Keratinocyte (primary cell): ENCODE results near the gene ZNF407. TPM values are rescaled to one million over a fixed set of nuclear protein-coding genes. Genes with fewer than 3 reads are reported as not detected.

Experiments
- DNase-seq: peaks from one replicate; pipeline ENCODE4 v3.0.0-alpha.2; 2011; ENCODE audit warnings: low read depth, missing footprints, low spot score
- FAIRE-seq: peaks from 2 replicates; lab custom pipeline; 2011; peaks lifted over from hg19 to GRCh38; lab: Jason Lieb, UNC
- H2AFZ ChIP-seq: 2 replicates; pipeline ENCODE4 v1.6.0; 2012; ENCODE audit warnings: low read length, control low read depth, inconsistent platforms; ENCODE audit not compliant: control insufficient read depth
- H3K27ac ChIP-seq: 2 replicates; pipeline ENCODE4 v1.5.1; 2011; ENCODE audit warnings: low read length; ENCODE audit not compliant: control insufficient read depth, insufficient read depth
- H3K27me3 ChIP-seq: 3 replicates; pipeline ENCODE4 v1.6.0; 2011; ENCODE audit warnings: low read length; ENCODE audit not compliant: control insufficient read depth, insufficient read depth; ENCODE audit errors: extremely low read depth
- H3K36me3 ChIP-seq, 2 experiments: 2 replicates in 1 of 2; 3 replicates in 1 of 2; pipeline ENCODE4 v1.5.1; 2011; ENCODE audit warnings: low read length in 2 of 2, mild to moderate bottlenecking in 1 of 2; ENCODE audit not compliant: control insufficient read depth in 2 of 2, insufficient read depth in 2 of 2; ENCODE audit errors: extremely low read depth in 1 of 2
- H3K4me1 ChIP-seq: 3 replicates; pipeline ENCODE4 v1.5.1; 2011; ENCODE audit warnings: low read length; ENCODE audit not compliant: control insufficient read depth, insufficient read depth; ENCODE audit errors: extremely low read depth
- H3K4me2 ChIP-seq: 3 replicates; pipeline ENCODE4 v1.6.0; 2011; ENCODE audit warnings: low read depth, low read length; ENCODE audit not compliant: control insufficient read depth, insufficient read depth; ENCODE audit errors: extremely low read depth
- H3K4me3 ChIP-seq, 3 experiments: fragments of 200-600 bp in 1 of 3; sonication (generic) in 1 of 3; 2 replicates in 2 of 3; 3 replicates in 1 of 3; pipeline ENCODE4 v1.5.1; 2011 to 2016; ENCODE audit warnings: low read length in 3 of 3, mild to moderate bottlenecking in 3 of 3, control low read depth in 2 of 3, inconsistent platforms in 1 of 3, low read depth in 1 of 3, mixed read lengths in 1 of 3, mixed run types in 1 of 3, moderate library complexity in 1 of 3; ENCODE audit not compliant: control insufficient read depth in 2 of 3, insufficient read depth in 2 of 3; ENCODE audit errors: extremely low read depth in 1 of 3
- H3K79me2 ChIP-seq: 2 replicates; pipeline ENCODE4 v1.6.0; 2012; ENCODE audit warnings: low read length; ENCODE audit not compliant: control insufficient read depth, insufficient read depth
- H3K9ac ChIP-seq: 3 replicates; pipeline ENCODE4 v1.6.0; 2011; ENCODE audit warnings: low read length; ENCODE audit not compliant: control insufficient read depth, insufficient read depth; ENCODE audit errors: extremely low read depth
- H3K9me1 ChIP-seq: 3 replicates; pipeline ENCODE4 v1.6.0; 2011; ENCODE audit warnings: low read length; ENCODE audit not compliant: control insufficient read depth, insufficient read depth; ENCODE audit errors: extremely low read depth
- H3K9me3 ChIP-seq: 2 replicates; pipeline ENCODE4 v1.5.1; 2012; ENCODE audit warnings: low read depth, low read length; ENCODE audit not compliant: control insufficient read depth
- H4K20me1 ChIP-seq: 3 replicates; pipeline ENCODE4 v1.6.0; 2011; ENCODE audit warnings: low read length; ENCODE audit not compliant: control insufficient read depth, insufficient read depth; ENCODE audit errors: extremely low read depth
- EZH2 ChIP-seq: IDR thresholded peaks from one replicate; pipeline ENCODE4 v1.6.1; 2012; ENCODE audit warnings: inconsistent platforms, mild to moderate bottlenecking, low read length, moderate library complexity
- dilution Hi-C: fragments of 300-500 bp; cut with MboI; formaldehyde crosslinking; loops from one replicate; pipeline ENCODE4 v1.7.0; 2020; ENCODE audit warnings: low sequenced_read_pairs; ENCODE audit not compliant: extremely low pct_ligation_motif_present
- polyA plus RNA-seq, 5 experiments: library from polyadenylated mRNA; depleted of rRNA in 3 of 5; stranded (reverse) in 3 of 5; stranded (forward) in 1 of 5; unstranded in 1 of 5; fragments of >200 nt; gene quantifications; 1 replicate in 1 of 5; 2 replicates in 3 of 5; 3 replicates in 1 of 5; pipeline versions ENCODE4 v1.2.1 to v1.2.3, GENCODE V29; 2011 to 2012; ENCODE audit warnings: missing spikeins in 2 of 5, low read depth in 1 of 5, low replicate concordance in 1 of 5
- TF ChIP-seq, protein P1 (sequence below), 3 experiments: IDR thresholded peaks in 1 of 3; conservative IDR thresholded peaks in 1 of 3; optimal IDR thresholded peaks in 1 of 3; 2 replicates in 2 of 3; 3 replicates in 1 of 3; pipeline versions ENCODE3 to v1.5.1; 2011; ENCODE audit warnings: low read length in 3 of 3, mild to moderate bottlenecking in 3 of 3, moderate library complexity in 2 of 3, control low read depth in 1 of 3, inconsistent platforms in 1 of 3; ENCODE audit not compliant: insufficient read depth in 2 of 3; ENCODE audit errors: extremely low read depth in 1 of 3

Gene ZNF407
- polyA plus RNA-seq, 1 donor (not counting 4 experiments of a cell fraction or from before 2014, with no cell fraction given), result 3.8 TPM

DNA sequence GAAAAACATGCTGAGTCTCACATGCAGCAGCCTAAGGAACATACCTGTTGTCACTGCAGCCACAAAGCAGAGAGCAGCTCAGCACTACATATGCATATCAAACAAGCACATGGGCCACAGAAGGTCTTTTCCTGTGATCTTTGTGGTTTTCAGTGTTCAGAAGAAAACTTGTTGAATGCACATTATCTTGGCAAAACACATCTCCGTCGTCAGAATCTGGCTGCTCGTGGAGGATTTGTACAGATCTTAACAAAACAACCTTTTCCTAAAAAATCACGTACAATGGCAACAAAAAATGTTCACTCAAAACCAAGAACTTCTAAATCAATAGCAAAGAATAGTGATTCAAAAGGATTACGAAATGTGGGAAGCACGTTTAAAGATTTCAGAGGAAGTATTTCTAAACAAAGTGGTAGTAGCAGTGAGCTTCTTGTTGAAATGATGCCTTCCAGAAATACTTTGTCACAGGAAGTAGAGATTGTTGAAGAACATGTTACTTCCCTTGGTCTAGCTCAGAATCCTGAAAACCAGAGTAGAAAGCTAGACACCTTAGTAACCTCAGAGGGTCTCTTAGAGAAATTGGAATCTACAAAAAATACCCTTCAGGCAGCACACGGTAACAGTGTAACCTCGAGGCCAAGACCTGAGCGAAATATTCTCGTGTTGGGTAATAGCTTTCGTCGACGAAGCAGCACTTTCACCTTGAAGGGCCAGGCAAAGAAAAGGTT is 34.1 kb downstream of the ZNF407 start:
- Histone ChIP-seq H3K27me3 (no peaks in the 10 kb centered on the region), H3K4me1 (peaks cover 11% of the 10 kb centered on the region), H2AFZ (no peak overlapping the region), H4K20me1 (no peaks in the 10 kb centered on the region), H3K9ac (no peak overlapping the region), H3K79me2 (no peaks in the 10 kb centered on the region), H3K36me3 (peaks cover 4 to 6% of the 10 kb centered on the region in 2 experiments), H3K4me2 (no peak overlapping the region), H3K4me3 (no peak overlapping the region), H3K9me1 (no peaks in the 10 kb centered on the region), H3K27ac (no peak overlapping the region), H3K9me3 (no peaks in the 10 kb centered on the region)
- dilution Hi-C loops, result no loop called here
- DNase-seq, result no peak
- FAIRE-seq, result peak; percentile 17
- TF ChIP-seq, protein P1, sequence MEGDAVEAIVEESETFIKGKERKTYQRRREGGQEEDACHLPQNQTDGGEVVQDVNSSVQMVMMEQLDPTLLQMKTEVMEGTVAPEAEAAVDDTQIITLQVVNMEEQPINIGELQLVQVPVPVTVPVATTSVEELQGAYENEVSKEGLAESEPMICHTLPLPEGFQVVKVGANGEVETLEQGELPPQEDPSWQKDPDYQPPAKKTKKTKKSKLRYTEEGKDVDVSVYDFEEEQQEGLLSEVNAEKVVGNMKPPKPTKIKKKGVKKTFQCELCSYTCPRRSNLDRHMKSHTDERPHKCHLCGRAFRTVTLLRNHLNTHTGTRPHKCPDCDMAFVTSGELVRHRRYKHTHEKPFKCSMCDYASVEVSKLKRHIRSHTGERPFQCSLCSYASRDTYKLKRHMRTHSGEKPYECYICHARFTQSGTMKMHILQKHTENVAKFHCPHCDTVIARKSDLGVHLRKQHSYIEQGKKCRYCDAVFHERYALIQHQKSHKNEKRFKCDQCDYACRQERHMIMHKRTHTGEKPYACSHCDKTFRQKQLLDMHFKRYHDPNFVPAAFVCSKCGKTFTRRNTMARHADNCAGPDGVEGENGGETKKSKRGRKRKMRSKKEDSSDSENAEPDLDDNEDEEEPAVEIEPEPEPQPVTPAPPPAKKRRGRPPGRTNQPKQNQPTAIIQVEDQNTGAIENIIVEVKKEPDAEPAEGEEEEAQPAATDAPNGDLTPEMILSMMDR (optimal IDR thresholded peaks at IDR 0.05 in 1 of 3, IDR thresholded peaks at IDR 0.05 in 1 of 3, conservative IDR thresholded peaks at IDR 0.05 in 1 of 3; ENCODE audit: extremely low read depth in 1 of 3, insufficient read depth in 2 of 3, low read length in 3 of 3), result no peak
- no peak for TF ChIP-seq EZH2

DNA sequence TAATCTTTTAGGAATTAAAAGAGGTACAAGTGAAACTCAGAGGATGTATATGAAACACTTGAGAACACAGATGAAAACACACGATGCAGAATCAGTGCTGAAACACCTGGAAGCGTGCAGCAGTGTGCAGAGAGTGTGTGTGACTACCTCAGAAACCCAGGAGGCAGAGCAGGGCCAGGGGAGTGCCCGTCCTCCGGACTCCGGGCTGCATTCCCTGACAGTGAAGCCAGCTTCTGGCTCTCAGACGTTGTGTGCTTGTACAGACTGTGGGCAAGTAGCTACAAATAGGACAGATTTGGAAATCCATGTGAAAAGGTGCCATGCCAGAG is 34.6 kb downstream of the ZNF407 start:
- Histone ChIP-seq H3K27ac (no peak overlapping the region), H3K27me3 (no peaks in the 10 kb centered on the region)
- dilution Hi-C loops, result no loop called here

More for the DNA sequence above, 34.6 kb downstream of the ZNF407 start:
- H3K9ac ChIP-seq, result no peak overlapping the region
- FAIRE-seq (no peak), DNase-seq (no peak)
- H3K9me1 ChIP-seq, result no peaks in the 10 kb centered on the region
- no peaks in the 10 kb centered on the region for H4K20me1 ChIP-seq
- no peak overlapping the region for H3K4me2 ChIP-seq
- no peak overlapping the region for H3K4me3 ChIP-seq
- H3K79me2 ChIP-seq, result no peaks in the 10 kb centered on the region
- H2AFZ ChIP-seq, result no peak overlapping the region
- peaks cover 4 to 6% of the 10 kb centered on the region in 2 experiments for H3K36me3 ChIP-seq
- H3K9me3 ChIP-seq, result no peaks in the 10 kb centered on the region
- H3K4me1 ChIP-seq, result peaks cover 11% of the 10 kb centered on the region
- TF ChIP-seq, protein P1 (optimal IDR thresholded peaks at IDR 0.05 in 1 of 3, IDR thresholded peaks at IDR 0.05 in 1 of 3, conservative IDR thresholded peaks at IDR 0.05 in 1 of 3; ENCODE audit: extremely low read depth in 1 of 3, insufficient read depth in 2 of 3, low read length in 3 of 3), result no peak
